Measurements from ENCODE around the gene PRMT3.

Gene PRMT3

GRCh38 chr11:20417771-20418170, 30.3 kb downstream of the PRMT3 start:
- Histone ChIP-seq H3K4me3 (ENCODE audit: low read depth, low read length) (no peak overlapping the region), H2AFZ (ENCODE audit: low read length, unreplicated experiment) (no peak overlapping the region), H3K4me1 (ENCODE audit: control insufficient read depth, insufficient read depth, low read length, unreplicated experiment) (no peaks in the 10 kb centered on the region), H3K36me3 (ENCODE audit: insufficient read depth, low read length) (0 out of 2 replicates have a peak, but pooled peaks cover 3% of the 10 kb centered on the region), H3K79me2 (ENCODE audit: control insufficient read depth, insufficient read depth, low read length, unreplicated experiment) (no peaks in the 10 kb centered on the region), H3K27me3 (ENCODE audit: insufficient read depth, low read length) (no peaks in the 10 kb centered on the region), H3K27ac (ENCODE audit: low read depth, low read length) (no peak overlapping the region)

- Histone ChIP-seq H3K27ac (ENCODE audit: low read depth, low read length) (no peak overlapping the region), H3K79me2 (ENCODE audit: control insufficient read depth, insufficient read depth, low read length, unreplicated experiment) (no peaks in the 10 kb centered on the region), H3K36me3 (ENCODE audit: insufficient read depth, low read length) (peaks cover 14% of the 10 kb centered on the region; the same call in 1 of the 2 replicates), H3K4me1 (ENCODE audit: control insufficient read depth, insufficient read depth, low read length, unreplicated experiment) (no peaks in the 10 kb centered on the region), H3K4me3 (ENCODE audit: low read depth, low read length) (no peak overlapping the region), H2AFZ (ENCODE audit: low read length, unreplicated experiment) (no peak overlapping the region), H3K27me3 (ENCODE audit: insufficient read depth, low read length) (no peaks in the 10 kb centered on the region)
Observed at GRCh38 chr11:20421946-20422345, 34.4 kb downstream of the PRMT3 start.

GRCh38 chr11:20429216-20429615, 41.7 kb downstream of the PRMT3 start:
- H3K79me2 ChIP-seq (ENCODE audit: control insufficient read depth, insufficient read depth, low read length, unreplicated experiment) = no peaks in the 10 kb centered on the region
- no peak overlapping the region for H3K4me3 ChIP-seq (ENCODE audit: low read depth, low read length)
- no peaks in the 10 kb centered on the region for H3K4me1 ChIP-seq (ENCODE audit: control insufficient read depth, insufficient read depth, low read length, unreplicated experiment)
- H2AFZ ChIP-seq (ENCODE audit: low read length, unreplicated experiment) = no peak overlapping the region
- no peaks in the 10 kb centered on the region for H3K27me3 ChIP-seq (ENCODE audit: insufficient read depth, low read length)
- H3K36me3 ChIP-seq (ENCODE audit: insufficient read depth, low read length) = peaks cover 11% of the 10 kb centered on the region
- H3K27ac ChIP-seq (ENCODE audit: low read depth, low read length) = no peak overlapping the region

- Histone ChIP-seq H3K4me3 (ENCODE audit: low read depth, low read length) (no peak overlapping the region), H3K27me3 (ENCODE audit: insufficient read depth, low read length) (no peaks in the 10 kb centered on the region), H3K79me2 (ENCODE audit: control insufficient read depth, insufficient read depth, low read length, unreplicated experiment) (no peaks in the 10 kb centered on the region), H3K4me1 (ENCODE audit: control insufficient read depth, insufficient read depth, low read length, unreplicated experiment) (no peaks in the 10 kb centered on the region), H2AFZ (ENCODE audit: low read length, unreplicated experiment) (no peak overlapping the region), H3K27ac (ENCODE audit: low read depth, low read length) (no peak overlapping the region), H3K36me3 (ENCODE audit: insufficient read depth, low read length) (no peaks in the 10 kb centered on the region)
Observed at GRCh38 chr11:20438637-20439036, 51.1 kb downstream of the PRMT3 start.

GRCh38 chr11:20443596-20443995, 56.1 kb downstream of the PRMT3 start:
- no peak overlapping the region for H2AFZ ChIP-seq (ENCODE audit: low read length, unreplicated experiment)
- H3K27me3 ChIP-seq (ENCODE audit: insufficient read depth, low read length) = no peaks in the 10 kb centered on the region
- no peaks in the 10 kb centered on the region for H3K4me1 ChIP-seq (ENCODE audit: control insufficient read depth, insufficient read depth, low read length, unreplicated experiment)
- H3K36me3 ChIP-seq (ENCODE audit: insufficient read depth, low read length) = 0 out of 2 replicates have a peak, but pooled peaks cover 3% of the 10 kb centered on the region
- no peaks in the 10 kb centered on the region for H3K79me2 ChIP-seq (ENCODE audit: control insufficient read depth, insufficient read depth, low read length, unreplicated experiment)
- H3K27ac ChIP-seq (ENCODE audit: low read depth, low read length) = no peak overlapping the region
- no peak overlapping the region for H3K4me3 ChIP-seq (ENCODE audit: low read depth, low read length)

GRCh38 chr11:20444535-20444934, 57.0 kb downstream of the PRMT3 start:
- no peak overlapping the region for H3K27ac ChIP-seq (ENCODE audit: low read depth, low read length)
- no peak overlapping the region for H2AFZ ChIP-seq (ENCODE audit: low read length, unreplicated experiment)
- H3K36me3 ChIP-seq (ENCODE audit: insufficient read depth, low read length) = 0 out of 2 replicates have a peak, but pooled peaks cover 3% of the 10 kb centered on the region
- H3K27me3 ChIP-seq (ENCODE audit: insufficient read depth, low read length) = no peaks in the 10 kb centered on the region
- no peaks in the 10 kb centered on the region for H3K4me1 ChIP-seq (ENCODE audit: control insufficient read depth, insufficient read depth, low read length, unreplicated experiment)
- H3K79me2 ChIP-seq (ENCODE audit: control insufficient read depth, insufficient read depth, low read length, unreplicated experiment) = no peaks in the 10 kb centered on the region
- H3K4me3 ChIP-seq (ENCODE audit: low read depth, low read length) = no peak overlapping the region

- Histone ChIP-seq H3K79me2 (ENCODE audit: control insufficient read depth, insufficient read depth, low read length, unreplicated experiment) (no peaks in the 10 kb centered on the region), H2AFZ (ENCODE audit: low read length, unreplicated experiment) (no peak overlapping the region), H3K27me3 (ENCODE audit: insufficient read depth, low read length) (no peaks in the 10 kb centered on the region), H3K36me3 (ENCODE audit: insufficient read depth, low read length) (0 out of 2 replicates have a peak, but pooled peaks cover 3% of the 10 kb centered on the region), H3K4me3 (ENCODE audit: low read depth, low read length) (no peak overlapping the region), H3K4me1 (ENCODE audit: control insufficient read depth, insufficient read depth, low read length, unreplicated experiment) (no peaks in the 10 kb centered on the region), H3K27ac (ENCODE audit: low read depth, low read length) (no peak overlapping the region)
Observed at GRCh38 chr11:20448834-20449233, 61.3 kb downstream of the PRMT3 start.

GRCh38 chr11:20450829-20451228, 63.3 kb downstream of the PRMT3 start:
- Histone ChIP-seq H3K4me1 (ENCODE audit: control insufficient read depth, insufficient read depth, low read length, unreplicated experiment) (no peaks in the 10 kb centered on the region), H3K27me3 (ENCODE audit: insufficient read depth, low read length) (no peaks in the 10 kb centered on the region), H3K27ac (ENCODE audit: low read depth, low read length) (no peak overlapping the region), H2AFZ (ENCODE audit: low read length, unreplicated experiment) (no peak overlapping the region), H3K36me3 (ENCODE audit: insufficient read depth, low read length) (no peaks in the 10 kb centered on the region), H3K4me3 (ENCODE audit: low read depth, low read length) (no peak overlapping the region), H3K79me2 (ENCODE audit: control insufficient read depth, insufficient read depth, low read length, unreplicated experiment) (no peaks in the 10 kb centered on the region)

- no peak overlapping the region for H3K4me3 ChIP-seq (ENCODE audit: low read depth, low read length)
- H3K27ac ChIP-seq (ENCODE audit: low read depth, low read length) = no peak overlapping the region
- no peaks in the 10 kb centered on the region for H3K27me3 ChIP-seq (ENCODE audit: insufficient read depth, low read length)
- H3K4me1 ChIP-seq (ENCODE audit: control insufficient read depth, insufficient read depth, low read length, unreplicated experiment) = no peaks in the 10 kb centered on the region
- no peaks in the 10 kb centered on the region for H3K36me3 ChIP-seq (ENCODE audit: insufficient read depth, low read length)
- H3K79me2 ChIP-seq (ENCODE audit: control insufficient read depth, insufficient read depth, low read length, unreplicated experiment) = no peaks in the 10 kb centered on the region
- no peak overlapping the region for H2AFZ ChIP-seq (ENCODE audit: low read length, unreplicated experiment)
Observed at GRCh38 chr11:20451568-20451967, 64.1 kb downstream of the PRMT3 start.

- no peaks in the 10 kb centered on the region for H3K79me2 ChIP-seq (ENCODE audit: control insufficient read depth, insufficient read depth, low read length, unreplicated experiment)
- no peaks in the 10 kb centered on the region for H3K36me3 ChIP-seq (ENCODE audit: insufficient read depth, low read length)
- no peaks in the 10 kb centered on the region for H3K4me1 ChIP-seq (ENCODE audit: control insufficient read depth, insufficient read depth, low read length, unreplicated experiment)
- no peak overlapping the region for H2AFZ ChIP-seq (ENCODE audit: low read length, unreplicated experiment)
- H3K27ac ChIP-seq (ENCODE audit: low read depth, low read length) = no peak overlapping the region
- no peaks in the 10 kb centered on the region for H3K27me3 ChIP-seq (ENCODE audit: insufficient read depth, low read length)
- no peak overlapping the region for H3K4me3 ChIP-seq (ENCODE audit: low read depth, low read length)
Observed at GRCh38 chr11:20452585-20452984, 65.1 kb downstream of the PRMT3 start.

GRCh38 chr11:20453657-20454316, 66.3 kb downstream of the PRMT3 start:
- Histone ChIP-seq H3K79me2 (ENCODE audit: control insufficient read depth, insufficient read depth, low read length, unreplicated experiment) (no peaks in the 10 kb centered on the region), H2AFZ (ENCODE audit: low read length, unreplicated experiment) (no peak overlapping the region), H3K27ac (ENCODE audit: low read depth, low read length) (no peak overlapping the region), H3K4me3 (ENCODE audit: low read depth, low read length) (no peak overlapping the region), H3K36me3 (ENCODE audit: insufficient read depth, low read length) (no peaks in the 10 kb centered on the region), H3K27me3 (ENCODE audit: insufficient read depth, low read length) (no peaks in the 10 kb centered on the region), H3K4me1 (ENCODE audit: control insufficient read depth, insufficient read depth, low read length, unreplicated experiment) (no peaks in the 10 kb centered on the region)
